DND-41 (cell line): ENCODE data around the gene VEGFC.

Source experiments
- EZH2 ChIP-seq: IDR thresholded peaks from 3 replicates; pipeline ENCODE4 v1.6.1; 2012; ENCODE audit warnings: borderline replicate concordance, low read depth, mild to moderate bottlenecking, moderate library complexity, low read length, inconsistent platforms; ENCODE audit not compliant: severe bottlenecking
- TF ChIP-seq, protein P1 (sequence below): IDR thresholded peaks from 2 replicates; pipeline ENCODE4 v1.5.1; 2012; ENCODE audit warnings: borderline replicate concordance, low read length, moderate library complexity, mild to moderate bottlenecking; ENCODE audit not compliant: poor library complexity, severe bottlenecking; ENCODE audit errors: extremely low read depth

DNA sequence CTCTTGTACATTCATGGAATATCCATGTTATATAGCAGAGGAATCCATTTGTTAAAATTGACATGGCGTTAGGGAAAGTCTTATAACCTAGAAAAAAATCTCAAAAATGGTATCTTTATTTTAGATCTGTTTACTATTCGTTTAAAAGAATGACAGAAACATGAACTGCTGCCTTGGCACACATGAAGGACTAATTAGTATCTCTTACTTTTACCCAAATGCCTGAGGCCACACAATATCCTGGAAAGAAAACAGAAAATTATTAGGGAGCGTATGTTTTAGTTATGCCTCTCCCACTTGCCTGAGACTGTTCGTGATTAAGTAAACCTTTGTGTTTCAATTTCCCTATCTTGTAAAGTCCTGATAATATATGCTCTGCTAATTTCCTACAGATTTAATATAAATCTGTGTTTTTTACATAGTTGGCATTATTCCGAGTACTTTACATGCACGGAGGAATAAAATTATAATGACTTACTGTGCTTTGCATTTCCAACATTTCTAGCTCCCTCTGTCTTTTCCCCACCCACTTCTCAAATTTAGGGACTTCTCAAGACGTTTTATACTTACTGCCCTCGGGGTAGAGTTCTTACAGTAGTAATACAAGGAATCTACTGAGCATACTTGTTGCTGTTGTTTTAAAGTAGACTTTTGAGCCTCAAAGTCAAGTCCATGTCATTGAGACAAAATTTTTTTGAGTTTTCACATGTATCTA lies 147.3 kb downstream of the VEGFC start:
- TF ChIP-seq, protein P1, sequence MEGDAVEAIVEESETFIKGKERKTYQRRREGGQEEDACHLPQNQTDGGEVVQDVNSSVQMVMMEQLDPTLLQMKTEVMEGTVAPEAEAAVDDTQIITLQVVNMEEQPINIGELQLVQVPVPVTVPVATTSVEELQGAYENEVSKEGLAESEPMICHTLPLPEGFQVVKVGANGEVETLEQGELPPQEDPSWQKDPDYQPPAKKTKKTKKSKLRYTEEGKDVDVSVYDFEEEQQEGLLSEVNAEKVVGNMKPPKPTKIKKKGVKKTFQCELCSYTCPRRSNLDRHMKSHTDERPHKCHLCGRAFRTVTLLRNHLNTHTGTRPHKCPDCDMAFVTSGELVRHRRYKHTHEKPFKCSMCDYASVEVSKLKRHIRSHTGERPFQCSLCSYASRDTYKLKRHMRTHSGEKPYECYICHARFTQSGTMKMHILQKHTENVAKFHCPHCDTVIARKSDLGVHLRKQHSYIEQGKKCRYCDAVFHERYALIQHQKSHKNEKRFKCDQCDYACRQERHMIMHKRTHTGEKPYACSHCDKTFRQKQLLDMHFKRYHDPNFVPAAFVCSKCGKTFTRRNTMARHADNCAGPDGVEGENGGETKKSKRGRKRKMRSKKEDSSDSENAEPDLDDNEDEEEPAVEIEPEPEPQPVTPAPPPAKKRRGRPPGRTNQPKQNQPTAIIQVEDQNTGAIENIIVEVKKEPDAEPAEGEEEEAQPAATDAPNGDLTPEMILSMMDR = no peak
- no peak for TF ChIP-seq EZH2
